Sigmoid colon (tissue), 3 donors: ENCODE measurements around the gene INPP5F.

Experiments used
- CTCF ChIP-seq, 4 experiments: fragments of 450-650 bp in 3 of 4; fragments of 200-600 bp in 1 of 4; IDR thresholded peaks; one replicate each; pipeline ENCODE4 v1.5.1; 2016 to 2019; ENCODE audit warnings: antibody characterized with exemption in 4 of 4, mild to moderate bottlenecking in 3 of 4, moderate library complexity in 2 of 4
- POLR2A ChIP-seq, 2 donors: fragments of 450-650 bp; IDR thresholded peaks; one replicate each; pipeline ENCODE4 v1.6.1; 2016; ENCODE audit warnings: antibody characterized with exemption in 2 of 2, mild to moderate bottlenecking in 2 of 2, moderate library complexity in 2 of 2

GRCh38 chr10:119694608-119695007, 31.2 kb upstream of the INPP5F start:
- TF ChIP-seq CTCF (IDR thresholded peaks at IDR 0.05) (no peak), POLR2A (IDR thresholded peaks at IDR 0.05) (no peak)
